NCI-H1694 (cell line): ENCODE measurements around the gene RCE1.

ENCODE experiments used
- DNase-seq: peaks from one replicate; lab custom pipeline; 2025; lab: John Stamatoyannopoulos, UW

Gene RCE1

GRCh38 chr11:66857234-66857926 lies 14.1 kb downstream of the RCE1 start:
- no peak for DNase-seq

DNA sequence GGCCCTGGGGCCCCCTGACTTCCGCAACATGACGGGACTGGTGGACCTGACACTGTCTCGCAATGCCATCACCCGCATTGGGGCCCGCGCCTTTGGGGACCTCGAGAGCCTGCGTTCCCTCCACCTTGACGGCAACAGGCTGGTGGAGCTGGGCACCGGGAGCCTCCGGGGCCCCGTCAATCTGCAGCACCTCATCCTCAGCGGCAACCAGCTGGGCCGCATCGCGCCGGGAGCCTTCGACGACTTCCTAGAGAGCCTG lies 14.6 kb downstream of the RCE1 start:
- DNase-seq = no peak

DNA sequence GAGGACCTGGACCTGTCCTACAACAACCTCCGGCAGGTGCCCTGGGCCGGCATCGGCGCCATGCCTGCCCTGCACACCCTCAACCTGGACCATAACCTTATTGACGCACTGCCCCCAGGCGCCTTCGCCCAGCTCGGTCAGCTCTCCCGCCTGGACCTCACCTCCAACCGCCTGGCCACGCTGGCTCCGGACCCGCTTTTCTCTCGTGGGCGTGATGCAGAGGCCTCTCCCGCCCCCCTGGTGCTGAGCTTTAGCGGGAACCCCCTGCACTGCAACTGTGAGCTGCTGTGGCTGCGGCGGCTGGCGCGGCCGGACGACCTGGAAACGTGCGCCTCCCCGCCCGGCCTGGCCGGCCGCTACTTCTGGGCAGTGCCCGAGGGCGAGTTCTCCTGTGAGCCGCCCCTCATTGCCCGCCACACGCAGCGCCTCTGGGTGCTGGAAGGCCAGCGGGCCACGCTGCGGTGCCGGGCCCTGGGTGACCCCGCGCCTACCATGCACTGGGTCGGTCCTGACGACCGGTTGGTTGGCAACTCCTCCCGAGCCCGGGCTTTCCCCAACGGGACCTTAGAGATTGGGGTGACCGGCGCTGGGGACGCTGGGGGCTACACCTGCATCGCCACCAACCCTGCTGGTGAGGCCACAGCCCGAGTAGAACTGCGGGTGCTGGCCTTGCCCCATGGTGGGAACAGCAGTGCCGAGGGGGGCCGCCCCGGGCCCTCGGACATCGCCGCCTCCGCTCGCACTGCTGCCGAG lies 15.1 kb downstream of the RCE1 start:
- no peak for DNase-seq

DNA sequence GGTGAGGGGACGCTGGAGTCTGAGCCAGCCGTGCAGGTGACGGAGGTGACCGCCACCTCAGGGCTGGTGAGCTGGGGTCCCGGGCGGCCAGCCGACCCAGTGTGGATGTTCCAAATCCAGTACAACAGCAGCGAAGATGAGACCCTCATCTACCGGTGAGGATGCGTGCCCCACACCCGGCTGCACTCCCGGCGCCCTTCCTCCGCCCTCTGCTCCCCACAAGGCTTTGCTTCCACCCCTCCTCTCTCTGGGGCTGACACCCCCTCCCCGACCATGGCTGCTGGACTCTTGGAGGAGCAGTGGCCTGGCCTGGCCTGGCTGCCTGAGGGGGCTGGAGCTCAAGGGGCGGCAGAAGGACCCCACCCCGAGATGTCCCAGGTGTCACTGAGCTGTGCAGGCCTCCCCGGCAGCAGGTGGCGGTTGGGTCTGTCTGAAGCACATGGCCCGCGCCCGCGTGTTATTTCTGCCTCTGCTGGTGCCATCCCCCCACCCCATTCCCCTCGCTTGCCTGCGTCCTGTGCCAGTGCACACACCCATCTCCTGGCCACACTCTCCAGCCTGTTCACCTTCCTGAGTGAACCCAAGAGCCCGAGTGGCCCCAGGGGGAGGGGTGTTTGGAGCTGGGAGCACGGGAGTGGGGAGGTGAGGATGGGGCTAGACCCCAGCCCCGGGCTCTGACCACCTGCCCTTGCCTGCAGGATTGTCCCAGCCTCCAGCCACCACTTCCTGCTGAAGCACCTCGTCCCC lies 15.9 kb downstream of the RCE1 start:
- no peak for DNase-seq

DNA sequence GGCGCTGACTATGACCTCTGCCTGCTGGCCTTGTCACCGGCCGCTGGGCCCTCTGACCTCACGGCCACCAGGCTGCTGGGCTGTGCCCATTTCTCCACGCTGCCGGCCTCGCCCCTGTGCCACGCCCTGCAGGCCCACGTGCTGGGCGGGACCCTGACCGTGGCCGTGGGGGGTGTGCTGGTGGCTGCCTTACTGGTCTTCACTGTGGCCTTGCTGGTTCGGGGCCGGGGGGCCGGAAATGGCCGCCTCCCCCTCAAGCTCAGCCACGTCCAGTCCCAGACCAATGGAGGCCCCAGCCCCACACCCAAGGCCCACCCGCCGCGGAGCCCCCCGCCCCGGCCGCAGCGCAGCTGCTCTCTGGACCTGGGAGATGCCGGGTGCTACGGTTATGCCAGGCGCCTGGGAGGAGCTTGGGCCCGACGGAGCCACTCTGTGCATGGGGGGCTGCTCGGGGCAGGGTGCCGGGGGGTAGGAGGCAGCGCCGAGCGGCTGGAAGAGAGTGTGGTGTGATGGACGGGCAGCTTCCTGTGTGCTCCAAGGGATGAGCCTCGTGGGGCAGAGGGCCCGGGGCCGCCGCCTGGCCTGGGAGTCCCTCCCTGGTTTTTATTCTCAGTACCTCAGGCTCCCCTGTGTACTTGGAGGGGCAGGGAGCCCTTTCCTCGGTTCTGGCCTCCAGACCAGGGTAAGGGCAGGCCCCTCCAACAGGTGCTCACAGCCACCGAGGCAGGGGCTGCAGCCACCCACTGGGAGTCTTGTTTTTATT lies 16.6 kb downstream of the RCE1 start:
- no peak for DNase-seq

DNA sequence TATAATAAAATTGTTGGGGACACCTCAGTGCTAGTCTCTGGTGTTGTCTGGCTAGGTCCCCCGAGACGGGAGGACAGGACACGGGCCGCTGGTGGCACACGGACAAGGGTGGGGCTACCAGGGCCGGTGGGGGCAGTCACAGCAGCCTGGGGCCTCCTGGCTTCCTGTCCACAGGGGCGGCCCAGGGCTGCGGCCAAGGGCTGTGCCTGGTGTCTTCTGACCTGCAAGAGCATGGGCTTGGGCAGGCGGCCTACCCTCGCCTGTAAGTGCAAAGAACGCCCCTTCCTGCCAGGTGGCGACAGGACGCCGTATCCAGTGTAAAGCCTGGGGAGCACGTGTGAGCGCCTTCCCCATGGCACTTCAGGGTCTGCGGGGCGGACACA lies 17.2 kb downstream of the RCE1 start:
- DNase-seq = no peak

DNA sequence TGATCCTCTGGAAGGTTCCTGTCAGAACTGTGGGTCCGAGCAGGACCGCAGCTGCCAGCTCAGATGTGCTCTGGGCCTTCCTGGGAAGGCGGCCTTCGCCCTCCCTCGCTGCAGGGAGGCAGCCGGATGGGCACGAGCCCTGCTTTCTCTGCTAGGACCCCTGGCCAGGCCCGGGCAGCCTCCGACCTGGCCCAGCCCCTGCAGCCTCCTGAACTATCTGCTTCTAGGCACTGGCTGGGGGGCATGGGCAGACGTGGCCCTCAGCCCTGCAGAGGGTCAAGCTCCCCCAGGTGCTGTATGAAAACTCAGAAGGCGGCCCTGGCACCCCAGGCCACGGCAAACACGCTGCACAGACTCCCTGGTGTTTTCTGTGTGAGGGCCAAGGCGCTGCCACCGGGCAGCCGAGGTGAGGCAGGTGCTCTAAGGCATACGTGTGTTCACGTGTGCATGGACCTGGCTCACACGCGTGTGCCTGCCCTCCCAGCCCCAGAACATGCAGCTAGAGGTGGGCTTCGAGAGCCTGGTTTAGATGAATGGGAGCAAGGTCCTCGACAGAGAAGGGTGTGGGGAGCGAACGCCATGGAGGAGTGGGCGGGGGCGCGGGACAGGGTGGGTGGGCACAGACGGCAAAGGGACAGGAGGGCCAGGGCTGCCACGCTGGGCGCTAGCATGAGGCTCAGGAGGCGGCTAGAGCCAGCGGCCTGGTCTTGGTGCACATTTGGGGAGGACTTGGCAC lies 18.0 kb downstream of the RCE1 start:
- DNase-seq = no peak

DNA sequence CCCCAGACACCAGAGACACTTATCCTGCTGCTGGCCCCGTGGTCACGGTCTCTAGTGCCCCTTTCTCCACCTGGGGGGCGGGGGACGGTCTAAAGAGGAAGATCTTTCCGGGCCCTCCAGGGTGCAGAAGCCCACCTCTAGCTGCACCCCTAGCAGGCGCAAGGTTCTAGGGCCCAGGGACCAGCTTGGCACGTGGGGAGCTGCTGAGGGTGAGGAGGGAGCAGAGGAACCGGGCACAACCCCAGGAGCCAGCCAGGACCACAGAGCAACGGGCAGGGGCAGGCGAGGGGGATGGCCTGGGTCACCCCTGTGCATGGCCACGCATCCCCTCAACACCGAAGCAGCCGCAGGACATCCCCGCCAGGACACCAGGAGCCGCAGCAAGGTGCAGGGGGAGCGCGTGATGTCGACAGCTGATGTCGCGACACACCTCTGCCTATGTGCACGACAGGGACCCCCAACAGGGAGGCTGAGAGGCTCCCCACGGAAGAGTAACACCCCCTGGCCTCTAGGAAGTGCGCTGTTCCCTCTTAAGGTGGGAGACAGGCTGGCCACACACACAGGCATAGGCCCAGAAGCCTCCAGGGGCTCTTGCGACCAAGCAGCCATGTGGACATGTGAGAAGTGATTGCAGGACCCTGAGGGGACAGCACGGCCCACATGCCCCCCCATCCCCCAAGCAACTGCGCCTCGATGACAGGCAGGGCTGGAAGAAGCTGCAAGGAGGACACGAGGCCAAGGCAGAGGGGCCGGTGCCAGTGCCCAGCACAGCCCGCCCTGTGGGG lies 18.7 kb downstream of the RCE1 start:
- no peak for DNase-seq

- no peak for DNase-seq
Observed at GRCh38 chr11:66862559-66863037, 19.4 kb downstream of the RCE1 start.

DNA sequence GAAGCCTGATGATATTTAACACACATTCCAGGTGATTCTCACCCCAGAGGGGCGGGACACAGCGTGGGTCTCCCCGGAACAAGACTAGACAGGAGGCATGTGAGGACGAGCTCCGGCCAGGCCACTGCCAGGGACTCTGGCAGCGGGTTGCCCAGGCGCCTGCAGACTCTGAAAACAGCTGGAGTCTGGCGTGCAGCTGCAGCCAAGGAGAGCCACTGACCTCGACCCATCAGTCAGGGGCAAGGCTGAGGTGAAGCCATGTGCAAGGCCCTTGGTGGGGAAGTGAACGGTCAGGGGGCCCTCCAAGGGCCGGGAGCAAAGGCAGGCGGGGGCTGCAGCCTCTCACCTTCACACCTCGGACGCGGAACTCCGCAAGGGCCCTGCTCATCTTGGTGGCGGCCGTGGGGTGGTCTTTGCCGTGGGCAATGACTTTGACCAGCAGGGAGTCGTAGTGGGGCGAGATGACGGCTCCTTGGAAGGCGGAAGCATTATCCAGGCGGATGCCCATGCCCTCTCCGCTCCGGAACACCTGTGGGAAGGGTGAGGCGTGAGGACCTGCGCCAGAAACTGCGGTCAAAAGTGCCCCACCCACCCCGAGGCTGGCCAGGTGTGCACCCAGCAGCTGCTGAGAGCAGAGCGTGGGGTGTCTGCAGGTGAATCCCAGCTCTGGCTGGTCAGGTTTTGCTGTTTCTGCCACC lies 20.3 kb downstream of the RCE1 start:
- DNase-seq = no peak

DNA sequence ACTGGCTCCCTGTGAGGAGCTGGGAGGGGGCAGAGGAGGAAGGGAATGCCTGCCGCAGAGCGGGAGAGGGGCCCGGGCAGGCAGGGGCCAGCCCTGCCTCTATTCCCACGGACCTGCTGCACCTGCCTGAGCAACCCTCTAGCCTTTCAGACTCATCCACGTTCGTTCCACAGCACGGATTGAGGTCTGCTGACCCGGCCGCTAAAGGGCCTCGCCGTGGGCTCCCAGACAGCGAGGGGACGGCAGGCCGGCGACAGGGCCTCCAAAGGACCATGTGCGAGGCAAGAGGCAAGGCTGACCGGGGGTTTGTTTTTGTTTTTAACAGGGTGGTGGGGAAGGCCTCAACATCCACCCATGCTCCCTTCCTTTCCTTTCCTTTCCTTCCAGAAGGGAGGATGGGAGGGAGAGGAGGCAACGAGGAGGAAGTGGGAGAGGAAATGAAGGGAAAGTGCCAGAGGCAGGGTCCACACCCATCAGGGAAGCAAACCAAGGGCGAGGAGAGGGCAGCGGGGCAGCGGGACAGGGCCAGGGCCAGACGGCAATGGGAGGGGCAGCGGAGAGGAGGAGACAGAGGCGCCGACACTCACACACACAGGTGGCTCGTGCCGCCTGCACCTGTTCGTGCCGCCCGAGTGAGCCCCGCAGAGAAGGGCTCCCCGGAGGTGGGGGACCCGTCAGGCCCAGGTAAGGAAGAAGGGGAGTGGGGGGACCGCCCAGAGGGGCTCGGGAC lies 21.1 kb downstream of the RCE1 start:
- no peak for DNase-seq

GRCh38 chr11:66864924-66865697 lies 21.9 kb downstream of the RCE1 start:
- no peak for DNase-seq

GRCh38 chr11:66866007-66866406 lies 22.8 kb downstream of the RCE1 start:
- DNase-seq = no peak

GRCh38 chr11:66866511-66866986 lies 23.3 kb downstream of the RCE1 start:
- DNase-seq = peak; percentile 38

GRCh38 chr11:66867425-66868040 lies 24.3 kb downstream of the RCE1 start:
- DNase-seq = no peak

DNA sequence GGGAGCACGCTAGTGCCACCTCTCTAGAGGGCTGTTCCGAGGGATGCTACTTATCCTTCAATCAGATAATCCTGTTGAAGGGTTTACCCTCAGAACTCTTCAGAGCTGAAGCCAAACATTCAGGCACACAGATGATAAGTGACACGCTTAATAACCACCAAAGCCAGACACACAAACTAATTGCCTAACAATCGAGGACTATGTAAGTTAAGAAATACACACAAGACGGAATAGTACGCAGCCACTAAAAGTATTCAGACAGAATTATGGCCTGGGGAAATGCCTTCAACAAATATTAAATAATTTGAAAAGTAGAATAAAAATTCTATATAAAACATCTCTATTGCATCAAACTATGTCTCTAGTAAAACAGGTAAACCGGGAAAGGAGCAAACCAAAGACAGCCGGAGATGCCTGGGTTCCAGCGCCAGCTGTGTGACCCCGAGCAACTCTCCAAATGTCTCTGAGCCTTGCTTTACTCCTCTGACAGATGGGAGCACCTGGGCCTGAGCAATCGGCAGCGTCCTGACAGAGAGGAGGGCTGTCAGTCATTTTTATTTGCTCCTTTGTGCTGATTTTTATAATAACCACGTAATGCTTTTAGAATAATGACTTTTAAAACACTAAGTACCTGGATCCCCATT lies 25.0 kb downstream of the RCE1 start:
- no peak for DNase-seq

- DNase-seq = no peak
Observed at GRCh38 chr11:66868726-66869566, 25.7 kb downstream of the RCE1 start.
